Activated T-cell treated with anti-CD3 and anti-CD28 coated beads for 24 hours (primary cell): Measurements from ENCODE around the gene SMYD4.
"Not testable (repeated sequence)": the region's sequence is repeated elsewhere in the genome, so short reads cannot be mapped to it uniquely, and the experiment has no call there.

Source experiments
- DNase-seq: peaks from one replicate; pipeline ENCODE4 v3.0.0-alpha.2; 2020; ENCODE audit warnings: low read depth

The SMYD4 gene, protein sequence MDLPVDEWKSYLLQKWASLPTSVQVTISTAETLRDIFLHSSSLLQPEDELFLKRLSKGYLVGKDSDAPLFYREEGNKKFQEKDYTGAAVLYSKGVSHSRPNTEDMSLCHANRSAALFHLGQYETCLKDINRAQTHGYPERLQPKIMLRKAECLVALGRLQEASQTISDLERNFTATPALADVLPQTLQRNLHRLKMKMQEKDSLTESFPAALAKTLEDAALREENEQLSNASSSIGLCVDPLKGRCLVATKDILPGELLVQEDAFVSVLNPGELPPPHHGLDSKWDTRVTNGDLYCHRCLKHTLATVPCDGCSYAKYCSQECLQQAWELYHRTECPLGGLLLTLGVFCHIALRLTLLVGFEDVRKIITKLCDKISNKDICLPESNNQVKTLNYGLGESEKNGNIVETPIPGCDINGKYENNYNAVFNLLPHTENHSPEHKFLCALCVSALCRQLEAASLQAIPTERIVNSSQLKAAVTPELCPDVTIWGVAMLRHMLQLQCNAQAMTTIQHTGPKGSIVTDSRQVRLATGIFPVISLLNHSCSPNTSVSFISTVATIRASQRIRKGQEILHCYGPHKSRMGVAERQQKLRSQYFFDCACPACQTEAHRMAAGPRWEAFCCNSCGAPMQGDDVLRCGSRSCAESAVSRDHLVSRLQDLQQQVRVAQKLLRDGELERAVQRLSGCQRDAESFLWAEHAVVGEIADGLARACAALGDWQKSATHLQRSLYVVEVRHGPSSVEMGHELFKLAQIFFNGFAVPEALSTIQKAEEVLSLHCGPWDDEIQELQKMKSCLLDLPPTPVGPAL

DNA sequence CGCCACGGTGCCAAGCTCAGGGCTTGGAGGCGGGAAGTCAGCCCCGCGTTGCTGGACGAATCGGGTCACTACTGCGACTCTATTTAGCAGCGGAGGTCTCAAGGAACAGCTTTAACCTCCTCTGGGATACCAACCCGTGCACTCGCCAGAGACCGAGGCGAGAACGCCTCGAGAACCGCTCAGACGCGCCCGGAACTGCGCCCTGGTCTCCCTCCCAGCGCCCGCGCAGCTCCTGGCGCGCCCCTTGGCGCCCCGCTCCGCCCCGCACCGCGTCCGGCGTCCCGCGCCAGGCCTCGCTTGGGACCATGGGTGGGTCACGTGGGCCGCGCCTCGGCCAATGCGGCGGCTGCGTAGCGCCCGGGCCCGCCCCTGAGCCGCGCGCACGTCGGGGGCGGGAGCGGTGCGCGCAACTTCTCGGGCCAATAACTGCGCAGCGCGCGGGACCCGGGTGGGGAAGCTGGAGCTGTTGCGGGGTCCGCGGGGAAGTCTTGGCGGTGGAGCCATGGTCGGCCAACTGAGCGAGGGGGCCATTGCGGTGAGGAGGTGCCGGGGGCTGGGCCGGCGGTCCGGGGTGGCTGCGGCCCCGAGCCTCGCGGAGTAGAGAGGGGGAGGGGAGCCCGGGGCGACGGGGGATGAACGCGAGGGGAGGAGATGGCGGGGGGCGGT is at the start of gene SMYD4, which contains the start of gene RPA1:
Gene SMYD4, minus strand, starts transcription at position 311 of the 666 bp plus-strand sequence. CDS start 1,908 bp downstream, outside the sequence.
Gene RPA1, plus strand, starts transcription at position 414 of the 666 bp plus-strand sequence. Its CDS starts 89 bp downstream, at position 503.
- peak; percentile 85 for DNase-seq

GRCh38 chr17:1878419-1879121 is 48.9 kb upstream of the SMYD4 start:
- DNase-seq: no peak

GRCh38 chr17:1875597-1875996 is 45.9 kb upstream of the SMYD4 start:
- DNase-seq: no peak

GRCh38 chr17:1873418-1873817 is 43.7 kb upstream of the SMYD4 start:
- DNase-seq: no peak

GRCh38 chr17:1872976-1873375 is 43.3 kb upstream of the SMYD4 start:
- DNase-seq: no peak

DNA sequence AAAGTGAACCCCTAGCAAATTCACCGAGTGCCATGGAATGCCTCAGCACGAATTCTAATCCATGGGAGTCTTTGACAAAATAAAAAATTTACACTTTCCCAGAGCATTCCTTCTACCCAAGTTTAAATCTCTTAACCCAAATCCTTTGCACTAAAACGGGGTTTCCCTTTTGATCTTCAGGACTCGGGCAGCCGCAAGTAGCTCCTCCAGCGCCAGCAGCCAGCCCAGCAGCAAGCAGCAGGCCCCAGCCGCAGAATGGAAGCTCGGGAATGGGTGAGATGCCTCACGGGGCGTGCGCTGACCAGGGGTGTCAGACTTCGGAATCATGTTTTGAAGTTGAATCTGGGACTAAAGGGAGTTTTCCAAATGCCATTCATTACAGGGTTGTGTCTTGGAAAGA is 42.6 kb upstream of the SMYD4 start:
- DNase-seq: no peak

DNA sequence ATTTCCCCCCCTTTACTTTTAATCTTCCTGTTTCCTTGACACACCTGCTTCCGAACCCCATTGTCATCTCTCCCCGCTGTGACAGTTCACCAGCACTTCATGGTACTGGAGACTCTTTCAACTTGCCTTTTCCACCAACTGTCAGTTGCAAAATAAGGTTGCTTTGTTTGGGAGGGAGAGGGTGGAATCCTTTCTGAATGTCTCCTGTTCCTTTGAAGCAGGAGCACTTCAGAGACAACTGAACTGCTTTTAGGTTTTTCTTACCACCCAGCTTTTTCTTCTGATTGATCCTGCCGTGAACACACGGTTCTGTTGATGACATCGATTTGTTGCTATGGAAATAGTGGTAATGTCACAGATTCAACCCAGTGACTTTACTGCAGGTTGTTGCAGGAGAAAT is 42.1 kb upstream of the SMYD4 start:
- DNase-seq: no peak

GRCh38 chr17:1870592-1870991 is 40.9 kb upstream of the SMYD4 start:
- DNase-seq: no peak

DNA sequence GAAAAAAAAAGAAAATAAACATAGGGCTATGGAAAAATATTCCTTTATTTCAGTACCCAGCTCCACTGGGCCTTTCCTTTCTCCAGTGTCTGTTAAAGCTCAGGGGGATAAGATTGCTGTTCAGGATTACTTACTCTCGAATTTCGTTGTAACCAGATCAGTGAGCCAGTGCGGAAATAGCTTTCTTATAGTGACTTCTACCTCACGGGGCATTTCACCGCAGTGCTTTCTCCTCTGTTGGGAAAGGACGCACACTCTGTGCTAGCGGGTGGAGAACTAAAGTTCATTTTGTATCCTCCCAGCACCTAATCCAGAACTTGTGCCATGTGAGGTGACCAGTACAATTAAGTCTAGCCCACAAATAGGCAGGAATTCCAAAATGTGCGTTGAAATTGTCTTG is 38.4 kb upstream of the SMYD4 start:
- no peak for DNase-seq

DNA sequence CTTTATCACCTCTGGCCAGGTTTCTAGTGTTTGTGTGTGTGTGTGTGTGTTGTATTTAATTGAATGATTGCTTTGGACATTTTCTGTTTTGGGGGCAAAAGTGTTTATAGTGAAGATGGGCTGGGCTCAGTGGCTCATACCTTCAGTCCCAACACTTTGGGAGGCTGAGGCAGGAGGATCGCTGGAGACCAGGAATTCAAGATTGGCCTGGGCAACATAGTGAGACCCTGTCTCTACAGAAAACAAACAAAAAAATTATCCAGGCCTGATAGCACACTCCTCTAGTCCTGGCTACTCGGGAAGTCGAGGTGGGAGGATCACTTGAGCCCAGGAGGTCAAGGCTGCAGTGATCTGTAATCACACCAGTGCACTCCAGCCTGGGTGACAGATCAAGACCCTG is 37.6 kb upstream of the SMYD4 start:
- no peak for DNase-seq

DNA sequence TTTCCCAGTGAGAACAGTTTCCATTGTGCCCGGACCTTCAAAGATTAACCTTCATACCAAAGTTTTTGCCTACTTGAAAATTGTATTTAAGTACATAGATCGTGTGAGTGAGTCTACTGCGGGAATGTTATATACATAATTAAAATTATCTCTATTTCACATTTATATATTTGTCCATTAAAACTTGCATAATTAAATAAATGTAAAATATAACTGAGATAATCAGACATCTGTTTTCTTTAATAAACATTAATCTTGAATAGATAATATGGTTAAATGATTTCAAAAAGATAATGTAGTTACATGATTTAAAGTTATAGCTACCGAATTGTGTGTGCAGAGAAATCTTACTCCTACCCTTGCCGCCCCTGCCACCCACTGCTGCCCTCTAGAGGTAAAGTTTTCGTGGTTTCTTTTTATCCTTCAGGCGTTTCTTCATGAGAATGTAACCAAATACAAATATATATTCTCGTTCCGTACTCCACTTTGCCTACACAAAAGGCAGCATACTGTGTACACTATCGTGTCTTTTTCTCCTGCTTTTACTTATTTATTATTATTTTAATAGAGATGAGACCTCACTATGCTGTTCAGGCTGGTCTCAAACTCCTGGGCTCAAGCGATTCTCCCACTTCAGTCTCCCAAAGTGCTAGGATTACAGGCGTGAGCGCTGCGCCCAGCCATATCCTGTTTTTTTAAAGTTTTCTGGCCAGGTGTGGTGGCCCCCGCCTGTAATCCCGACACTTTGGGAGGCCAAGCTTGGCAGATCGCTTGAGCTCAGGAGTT is 35.7 kb upstream of the SMYD4 start:
- peak; percentile 27 for DNase-seq

GRCh38 chr17:1861391-1862010 is 31.8 kb upstream of the SMYD4 start:
- DNase-seq: no peak

- no peak for DNase-seq
Observed at GRCh38 chr17:1860978-1861377, 31.3 kb upstream of the SMYD4 start.

DNA sequence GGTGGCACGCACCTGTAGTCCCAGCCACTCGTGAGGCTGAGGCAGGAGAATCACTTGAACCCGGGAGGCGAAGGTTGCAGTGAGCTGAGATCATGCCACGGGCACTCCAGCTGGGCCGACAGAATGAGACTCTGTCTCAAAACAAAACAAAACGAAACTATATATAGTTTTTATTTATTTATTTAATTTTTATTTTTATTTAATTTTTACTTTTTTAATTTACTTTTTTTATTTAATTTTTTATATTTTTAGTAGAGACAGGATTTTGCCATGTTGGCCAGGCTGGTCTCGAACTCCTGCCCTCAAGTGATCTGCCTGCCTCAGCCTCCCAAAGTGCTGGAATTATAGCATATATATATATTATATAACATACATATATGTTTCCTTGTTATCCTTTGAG is 26.8 kb upstream of the SMYD4 start:
- DNase-seq: not testable (repeated sequence)

GRCh38 chr17:1853698-1854097 is 24.0 kb upstream of the SMYD4 start:
- DNase-seq: no peak

DNA sequence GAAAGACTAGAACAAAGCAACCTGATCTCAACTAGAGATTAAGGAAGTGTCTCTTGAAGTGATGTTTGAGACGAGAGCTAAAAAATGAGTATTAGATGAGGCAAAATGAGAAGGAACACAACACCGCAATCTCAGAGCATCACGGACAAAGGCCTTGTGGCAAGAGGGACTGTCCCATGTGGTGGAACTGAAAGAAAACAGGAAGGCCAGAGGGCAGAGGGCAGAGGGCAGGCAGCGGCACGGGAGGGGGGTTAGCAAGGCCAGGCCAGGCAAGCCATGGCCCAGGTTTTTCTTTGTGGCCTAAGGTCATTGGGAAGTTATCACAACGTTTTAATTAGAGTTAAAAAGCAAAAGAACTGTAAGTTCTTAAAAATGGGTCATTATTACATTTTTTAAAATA is 22.6 kb upstream of the SMYD4 start:
- no peak for DNase-seq

- DNase-seq: no peak
Observed at GRCh38 chr17:1847191-1847590, 17.5 kb upstream of the SMYD4 start.

DNA sequence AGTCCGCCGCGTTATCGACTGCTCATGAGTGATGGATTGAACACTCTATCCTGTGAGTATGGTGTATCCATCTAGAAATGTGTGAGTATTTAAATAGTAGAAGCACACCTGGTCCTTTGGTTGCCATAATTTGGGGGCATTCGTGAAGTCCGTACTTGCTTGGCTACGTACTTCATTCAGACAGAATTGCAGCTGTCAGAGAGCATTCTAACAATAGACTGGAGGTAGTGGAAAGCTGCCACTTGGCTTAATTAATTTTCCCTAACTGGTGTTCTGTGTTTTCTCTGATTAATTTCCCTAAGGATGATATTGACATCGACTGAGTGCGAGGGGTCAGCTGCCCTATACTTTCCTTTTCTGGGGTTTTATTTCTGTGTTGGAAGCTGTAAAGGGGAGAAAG is 14.2 kb upstream of the SMYD4 start:
- no peak for DNase-seq

- no peak for DNase-seq
Observed at GRCh38 chr17:1839516-1839915, 9.8 kb upstream of the SMYD4 start.

DNA sequence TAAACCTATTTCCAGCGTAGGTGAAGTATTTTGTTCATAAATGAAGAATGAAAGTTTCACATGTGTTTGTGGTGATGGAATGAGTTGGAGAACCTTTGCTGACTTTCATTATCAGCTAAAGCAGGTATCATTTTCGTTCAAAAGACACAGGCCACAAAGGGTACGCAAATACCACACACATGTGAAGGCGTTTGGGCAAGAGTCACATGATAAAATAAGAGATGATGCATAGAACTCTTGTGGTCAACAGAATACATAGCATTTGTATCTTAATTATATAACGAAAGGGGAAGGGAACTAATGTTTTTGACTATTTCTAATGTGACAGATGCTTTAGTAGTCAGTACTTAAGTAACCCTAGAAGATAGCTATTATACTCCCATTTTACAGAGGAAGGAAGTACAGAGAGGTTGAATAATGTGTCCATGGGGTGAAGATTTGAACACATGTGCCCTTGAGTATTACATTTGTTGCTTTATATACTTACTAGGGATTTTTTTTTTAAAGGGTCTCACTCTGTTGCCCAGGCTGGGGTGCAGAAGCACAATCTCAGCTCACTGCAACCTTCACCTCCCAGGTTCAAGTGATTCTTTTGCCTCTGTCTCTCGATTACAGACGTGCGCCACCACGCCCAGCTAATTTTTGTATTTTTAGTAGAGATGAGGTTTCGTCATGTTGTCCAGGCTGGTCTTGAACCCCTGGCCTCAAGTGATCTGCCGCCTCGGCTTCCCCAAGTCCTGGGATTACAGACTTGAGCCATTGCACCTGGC is 4.9 kb upstream of the SMYD4 start:
- DNase-seq: no peak
